ELR (cell line): ENCODE measurements around the gene RELCH.
"Not testable (repeated sequence)": the region's sequence is repeated elsewhere in the genome, so short reads cannot be mapped to it uniquely, and the experiment has no call there.

Experiments
- DNase-seq: peaks from one replicate; pipeline ENCODE4 v3.0.0-alpha.2; 2015; ENCODE audit warnings: low read depth

The RELCH gene, protein sequence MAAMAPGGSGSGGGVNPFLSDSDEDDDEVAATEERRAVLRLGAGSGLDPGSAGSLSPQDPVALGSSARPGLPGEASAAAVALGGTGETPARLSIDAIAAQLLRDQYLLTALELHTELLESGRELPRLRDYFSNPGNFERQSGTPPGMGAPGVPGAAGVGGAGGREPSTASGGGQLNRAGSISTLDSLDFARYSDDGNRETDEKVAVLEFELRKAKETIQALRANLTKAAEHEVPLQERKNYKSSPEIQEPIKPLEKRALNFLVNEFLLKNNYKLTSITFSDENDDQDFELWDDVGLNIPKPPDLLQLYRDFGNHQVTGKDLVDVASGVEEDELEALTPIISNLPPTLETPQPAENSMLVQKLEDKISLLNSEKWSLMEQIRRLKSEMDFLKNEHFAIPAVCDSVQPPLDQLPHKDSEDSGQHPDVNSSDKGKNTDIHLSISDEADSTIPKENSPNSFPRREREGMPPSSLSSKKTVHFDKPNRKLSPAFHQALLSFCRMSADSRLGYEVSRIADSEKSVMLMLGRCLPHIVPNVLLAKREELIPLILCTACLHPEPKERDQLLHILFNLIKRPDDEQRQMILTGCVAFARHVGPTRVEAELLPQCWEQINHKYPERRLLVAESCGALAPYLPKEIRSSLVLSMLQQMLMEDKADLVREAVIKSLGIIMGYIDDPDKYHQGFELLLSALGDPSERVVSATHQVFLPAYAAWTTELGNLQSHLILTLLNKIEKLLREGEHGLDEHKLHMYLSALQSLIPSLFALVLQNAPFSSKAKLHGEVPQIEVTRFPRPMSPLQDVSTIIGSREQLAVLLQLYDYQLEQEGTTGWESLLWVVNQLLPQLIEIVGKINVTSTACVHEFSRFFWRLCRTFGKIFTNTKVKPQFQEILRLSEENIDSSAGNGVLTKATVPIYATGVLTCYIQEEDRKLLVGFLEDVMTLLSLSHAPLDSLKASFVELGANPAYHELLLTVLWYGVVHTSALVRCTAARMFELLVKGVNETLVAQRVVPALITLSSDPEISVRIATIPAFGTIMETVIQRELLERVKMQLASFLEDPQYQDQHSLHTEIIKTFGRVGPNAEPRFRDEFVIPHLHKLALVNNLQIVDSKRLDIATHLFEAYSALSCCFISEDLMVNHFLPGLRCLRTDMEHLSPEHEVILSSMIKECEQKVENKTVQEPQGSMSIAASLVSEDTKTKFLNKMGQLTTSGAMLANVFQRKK

DNA sequence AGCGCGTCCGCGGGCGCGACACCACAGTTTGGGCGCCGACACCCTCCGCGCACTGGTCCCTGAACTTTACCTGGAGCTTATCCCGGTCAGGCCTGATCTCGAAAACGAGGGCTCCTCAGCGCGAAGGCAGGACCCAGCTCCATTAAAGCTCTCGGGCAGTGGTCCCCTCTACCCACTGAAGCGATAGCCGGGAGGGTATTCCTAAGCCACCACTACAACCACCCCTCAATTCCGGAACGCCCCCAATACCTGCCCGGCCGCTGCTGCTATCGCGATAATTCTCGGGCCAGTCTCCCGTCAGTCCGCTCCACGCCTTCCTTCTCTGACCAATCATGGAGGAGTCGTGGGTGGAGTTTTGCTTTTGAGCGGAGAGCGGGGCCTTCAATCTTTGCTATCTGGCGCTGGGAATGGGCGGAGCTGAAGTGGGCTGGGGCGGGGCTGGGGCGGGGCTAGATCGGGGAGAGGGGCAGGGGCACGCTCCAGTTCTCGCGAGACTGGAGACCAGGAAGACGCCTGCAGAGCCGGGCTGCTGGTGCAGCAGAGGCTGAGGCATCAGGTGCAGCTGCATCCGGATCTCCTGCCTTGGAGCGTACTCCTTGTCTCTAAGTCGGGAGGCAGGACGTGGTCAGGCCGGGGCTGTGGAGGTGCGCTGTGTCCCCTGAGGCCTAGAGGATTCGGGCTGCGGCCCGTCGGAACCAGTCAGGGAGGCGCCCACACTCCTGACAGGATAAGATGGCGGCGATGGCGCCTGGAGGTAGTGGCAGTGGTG is at the start of gene RELCH, which contains the start of gene PIGN:
Gene RELCH (plus strand): TSS at position 482 of the 769 bp plus-strand sequence. CDS start 251 bp downstream, at position 733.
Gene PIGN (minus strand): TSS at position 283 of the 769 bp plus-strand sequence. CDS start 25,703 bp downstream, outside the sequence.
- peak; percentile 99 for DNase-seq

DNA sequence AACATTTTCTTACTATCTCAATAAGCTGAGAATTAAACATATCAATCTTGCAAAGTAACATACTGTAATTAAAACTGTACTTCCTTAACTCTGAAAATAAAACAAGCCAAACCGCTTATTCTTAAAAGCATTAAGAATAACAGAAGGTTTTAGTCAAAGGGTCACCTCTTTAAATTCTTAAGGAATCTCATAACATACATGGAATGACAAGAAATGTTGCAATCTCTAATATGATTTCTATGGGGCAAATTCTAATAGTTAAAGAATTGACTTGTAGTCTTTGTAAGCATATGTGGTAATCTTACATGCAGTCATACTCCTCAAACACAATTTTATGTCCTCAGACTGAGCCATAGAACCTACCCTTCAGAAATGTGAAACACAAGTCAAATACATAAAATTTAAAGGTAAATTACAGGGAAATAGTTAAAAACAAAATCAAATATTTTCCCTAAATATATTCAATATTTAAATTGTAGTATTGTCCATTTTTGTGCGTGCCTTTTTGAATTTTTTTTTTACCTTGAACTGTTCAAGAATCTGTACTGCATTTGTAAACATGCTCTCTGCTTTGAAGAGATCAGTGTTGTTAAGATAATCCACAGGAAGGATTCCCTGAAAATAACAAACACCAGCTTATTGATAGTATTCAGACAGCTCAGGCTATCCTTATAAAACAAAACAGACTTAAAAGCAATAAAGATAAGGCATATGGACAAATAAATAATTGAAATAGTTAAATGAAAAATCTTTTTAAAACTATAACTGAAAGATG is 48.4 kb upstream of the RELCH start:
- no peak for DNase-seq

DNA sequence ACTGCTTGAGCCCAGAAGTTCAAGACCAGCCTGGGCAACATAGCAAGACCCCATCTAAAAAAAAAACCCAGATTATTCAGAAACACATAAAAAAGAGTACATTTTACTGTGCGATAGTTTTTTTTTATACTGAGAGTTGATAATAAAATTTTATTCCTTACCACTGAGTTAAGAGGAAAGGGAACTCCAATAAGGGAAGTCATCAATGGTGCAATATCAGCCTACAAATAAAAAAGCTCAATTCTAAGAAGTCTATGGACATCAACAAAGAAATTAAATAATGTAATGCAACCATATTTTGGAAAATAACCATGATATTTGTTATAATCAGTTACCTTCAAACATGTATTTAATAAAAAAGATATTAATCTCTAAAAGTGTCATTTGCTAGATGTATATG is 46.8 kb upstream of the RELCH start:
- DNase-seq = no peak

DNA sequence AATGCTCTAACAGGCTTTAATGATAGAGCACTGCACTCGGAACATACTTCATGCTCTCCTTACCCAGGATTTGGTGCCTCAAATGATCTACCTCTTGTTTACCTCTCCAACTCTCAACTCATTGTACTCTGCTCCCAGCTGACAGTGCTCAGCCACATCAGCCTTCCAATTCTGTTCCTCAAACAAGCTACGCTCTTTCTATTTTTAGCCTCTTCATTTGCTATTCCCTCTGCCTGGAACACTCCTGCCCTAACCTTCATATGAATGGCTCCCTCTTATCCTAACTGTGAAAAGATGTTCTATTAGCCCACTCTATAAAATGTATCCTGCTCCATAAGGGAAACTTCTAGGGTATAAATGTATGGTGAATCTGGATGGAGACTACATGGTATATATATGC is 42.7 kb upstream of the RELCH start:
- no peak for DNase-seq

DNA sequence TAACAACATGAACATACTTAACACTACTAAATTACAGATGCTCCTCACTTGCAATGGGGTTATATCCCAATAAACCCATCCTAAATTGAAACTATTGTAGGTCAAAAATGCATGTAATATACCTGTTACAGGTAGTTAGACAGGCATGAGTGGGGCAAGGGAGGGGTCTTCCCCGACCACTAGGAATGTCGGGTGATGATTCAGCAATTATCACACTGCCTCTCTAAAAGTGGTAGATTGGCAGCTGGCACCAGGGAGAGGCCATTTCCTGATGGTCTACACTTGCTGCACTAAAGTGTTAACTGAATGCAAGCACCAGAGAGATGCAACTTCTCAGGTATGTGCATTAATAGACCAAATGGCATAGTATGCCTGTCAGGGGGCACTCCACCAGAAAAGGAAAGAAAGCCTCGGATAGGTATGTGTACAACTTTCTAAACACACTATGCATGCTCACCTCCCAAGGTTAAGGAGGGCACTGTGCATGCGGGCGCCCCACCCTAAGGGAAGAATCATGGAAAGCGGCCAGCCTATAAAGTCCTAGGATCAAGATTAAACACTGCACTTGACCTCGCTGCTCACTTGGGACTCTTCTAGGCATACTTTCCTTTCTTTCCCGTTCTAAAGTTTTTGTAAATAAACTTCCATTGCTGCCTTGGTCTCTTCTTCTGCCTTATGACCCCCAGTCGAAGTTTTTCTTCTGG is 35.8 kb upstream of the RELCH start:
- no peak for DNase-seq

DNA sequence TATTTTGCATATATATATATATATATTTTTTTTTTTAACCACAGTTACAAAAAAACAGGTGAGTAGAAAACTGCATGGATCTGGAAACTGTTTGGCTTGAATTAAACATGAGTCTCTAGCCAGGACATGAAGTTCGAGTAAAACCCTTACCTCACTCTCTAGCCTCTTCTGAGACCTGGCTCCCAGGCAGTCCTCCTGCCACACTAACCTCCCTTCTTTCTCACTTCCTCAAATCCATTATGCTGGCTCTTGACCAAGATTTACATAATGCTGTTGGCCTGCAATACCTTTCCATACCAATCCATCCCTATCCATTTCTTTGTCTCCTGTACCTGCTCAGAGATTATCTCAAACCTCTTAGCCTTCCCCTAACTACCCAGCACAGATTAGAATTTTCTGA is 34.2 kb upstream of the RELCH start:
- no peak for DNase-seq

DNA sequence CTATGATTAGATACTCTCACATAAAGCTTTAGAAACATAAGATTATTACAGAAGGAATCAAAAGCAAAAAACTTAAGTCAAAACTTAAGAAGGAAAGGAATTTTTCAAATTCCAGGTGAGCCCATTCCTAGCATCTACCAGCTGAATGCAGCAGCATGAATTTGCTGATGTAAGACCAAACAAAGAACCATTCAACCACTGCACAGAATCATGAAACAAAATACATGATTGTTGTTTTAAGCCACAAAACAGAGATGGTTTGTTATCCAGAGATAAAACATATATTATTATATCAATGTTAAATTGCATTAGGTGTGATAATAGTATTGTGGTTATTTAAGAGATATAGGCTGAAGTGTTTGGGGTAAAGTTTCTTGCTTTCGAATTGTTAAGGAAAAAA is 29.2 kb upstream of the RELCH start:
- DNase-seq = no peak

DNA sequence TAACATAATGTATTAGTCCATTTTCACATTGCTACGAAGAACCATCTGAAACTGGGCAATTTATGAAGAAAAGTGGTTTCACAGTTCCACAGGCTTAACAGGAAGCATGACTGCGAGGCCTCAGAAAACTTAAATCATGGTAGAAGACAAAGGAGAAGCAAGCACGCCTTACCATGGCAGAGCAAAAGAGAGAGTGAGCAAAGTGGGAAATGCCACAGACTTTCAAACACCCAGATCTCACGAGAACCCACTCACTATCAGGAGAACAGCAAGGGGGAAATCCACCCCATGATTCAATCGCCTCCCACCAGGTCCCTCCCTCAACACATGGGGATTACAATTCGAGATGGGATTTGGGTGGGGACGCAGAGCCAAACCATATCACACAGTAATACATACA is 22.7 kb upstream of the RELCH start:
- no peak for DNase-seq

DNA sequence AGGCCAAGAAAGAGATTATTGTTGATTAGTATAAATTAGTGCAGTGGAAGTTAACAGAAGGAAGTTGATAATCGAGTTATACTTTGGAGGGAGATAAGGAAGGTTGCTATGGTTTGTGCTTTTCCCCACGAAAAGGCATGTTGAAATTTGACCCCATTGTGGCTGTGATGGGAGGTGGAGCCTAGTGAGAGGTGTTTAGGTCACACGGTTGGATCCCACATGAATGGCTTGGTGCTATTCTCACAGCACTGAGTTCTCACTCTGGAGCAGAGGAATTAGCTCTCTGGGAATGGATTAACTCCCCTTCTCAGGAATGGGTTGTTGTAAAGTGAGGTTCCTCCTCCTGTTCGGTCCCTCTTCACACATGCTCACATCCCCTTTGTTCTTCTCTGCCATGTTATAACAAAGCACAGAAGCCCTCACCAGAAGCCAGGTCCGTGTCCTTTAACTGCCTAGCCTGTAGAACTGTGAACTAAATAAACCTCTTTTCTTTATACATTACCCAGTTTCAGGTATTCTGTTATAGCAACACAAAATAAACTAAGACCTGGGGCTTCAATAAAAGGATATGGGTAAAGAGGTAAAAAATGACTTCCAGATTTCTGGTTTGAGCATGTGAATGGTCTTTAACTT is 22.1 kb upstream of the RELCH start:
- no peak for DNase-seq

DNA sequence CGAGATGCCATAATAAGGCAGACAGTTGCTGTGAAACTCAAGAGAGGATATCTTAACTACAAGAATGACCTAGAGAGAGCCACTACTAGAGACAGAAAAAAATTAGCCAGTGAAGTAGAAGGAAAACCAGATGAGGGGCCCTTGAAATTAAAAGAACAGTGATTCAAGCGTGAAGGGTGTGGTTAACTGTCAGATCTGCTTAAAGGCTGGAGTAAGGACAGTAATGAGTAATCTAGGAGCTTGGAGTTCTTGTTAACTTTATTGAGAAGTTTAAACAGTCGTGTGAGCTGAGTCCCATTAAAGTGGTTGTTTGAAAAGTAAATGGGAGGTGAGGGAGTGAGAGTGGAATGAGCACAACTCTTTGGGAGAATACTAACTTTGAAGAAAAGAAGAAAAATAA is 21.5 kb upstream of the RELCH start:
- peak; percentile 4 for DNase-seq

DNA sequence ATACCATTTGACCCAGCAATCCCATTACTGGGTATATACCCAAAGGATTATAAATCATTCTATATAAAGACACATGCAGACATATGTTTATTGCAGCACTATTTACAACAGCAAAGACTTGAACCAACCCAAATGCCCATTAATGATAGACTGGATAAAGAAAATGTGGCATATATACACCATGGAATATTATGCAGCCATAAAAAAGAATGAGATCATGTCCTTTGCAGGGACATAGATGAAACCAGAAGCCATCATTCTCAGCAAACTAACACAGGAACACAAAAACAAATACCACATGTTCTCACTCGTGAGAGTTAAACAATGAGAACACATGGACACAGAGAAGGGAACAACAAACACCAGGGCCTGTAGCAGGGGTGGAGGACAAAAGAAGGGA is 20.5 kb upstream of the RELCH start:
- DNase-seq = not testable (repeated sequence)

DNA sequence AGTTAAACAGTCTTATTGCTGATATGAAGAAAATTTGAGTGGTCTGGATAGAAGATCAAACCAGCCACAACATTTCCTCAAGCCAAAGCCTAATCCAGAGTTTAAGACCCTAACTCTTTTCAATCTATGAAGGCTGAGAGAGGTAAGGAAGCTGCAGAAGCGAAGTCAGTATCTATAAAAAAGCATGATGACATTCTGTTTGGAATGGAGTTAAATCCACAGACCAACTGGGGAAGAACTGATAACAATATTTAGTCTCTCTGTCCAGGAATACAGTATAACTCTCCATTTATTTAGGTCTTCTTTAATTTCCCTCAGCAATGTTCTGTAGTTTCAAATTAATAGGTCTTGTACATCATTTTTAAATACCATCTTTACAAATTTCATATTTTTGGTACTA is 16.2 kb upstream of the RELCH start:
- DNase-seq = no peak

DNA sequence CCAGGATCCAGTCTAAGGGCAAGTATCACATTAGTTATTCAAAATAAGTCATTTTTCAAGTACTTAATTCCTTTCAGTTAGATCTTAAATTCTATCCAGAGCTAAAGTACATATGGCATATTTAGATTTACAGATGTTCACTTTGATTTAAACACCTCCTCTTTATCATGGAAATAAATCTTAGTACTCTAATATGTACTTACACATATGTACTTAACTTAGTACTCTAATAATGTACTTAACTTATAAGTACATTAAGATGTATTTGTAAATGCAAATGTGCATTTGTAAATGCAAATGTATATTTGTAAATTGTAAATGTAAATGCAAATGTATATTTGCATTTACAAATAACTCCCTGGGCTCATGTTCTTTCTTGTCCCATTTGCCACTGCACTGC is 14.8 kb upstream of the RELCH start:
- no peak for DNase-seq

DNA sequence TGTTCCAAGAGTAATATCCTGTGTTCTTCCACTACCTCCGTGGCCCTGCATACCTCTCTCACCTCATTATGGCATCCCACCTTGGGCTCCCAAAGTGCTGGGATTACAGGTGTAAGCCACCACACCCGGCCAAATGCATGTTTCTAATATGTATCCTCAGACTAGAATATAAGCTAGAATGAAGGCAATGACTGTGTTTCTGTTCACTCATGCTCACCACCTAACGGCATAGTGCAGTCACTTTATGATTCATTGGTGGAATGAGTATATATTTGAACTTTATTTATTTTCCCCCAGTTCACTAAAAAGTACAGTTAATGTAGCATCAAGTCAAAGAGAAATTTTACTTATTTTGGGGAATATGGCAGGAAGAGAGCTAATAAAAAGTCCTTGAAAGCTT is 11.5 kb upstream of the RELCH start:
- peak; percentile 50 for DNase-seq

DNA sequence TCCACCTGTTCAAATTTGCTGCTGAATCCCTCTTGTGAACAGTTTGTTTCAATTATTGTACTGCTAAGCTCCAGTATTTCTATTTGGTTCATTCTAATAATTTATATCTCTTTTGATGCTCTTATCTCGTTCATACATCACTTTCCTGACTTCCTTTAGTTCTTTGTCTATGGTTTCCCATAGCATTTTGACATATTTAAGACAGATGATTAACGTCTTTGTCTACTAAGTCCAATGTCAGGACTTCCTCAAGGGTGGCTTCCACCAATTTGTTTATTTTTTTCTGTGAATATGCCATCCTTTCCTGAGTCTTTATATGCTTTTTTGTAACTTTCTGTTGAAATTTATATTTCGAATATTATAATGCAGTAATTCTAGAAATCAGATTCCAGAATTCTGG is 9.8 kb upstream of the RELCH start:
- DNase-seq = no peak

DNA sequence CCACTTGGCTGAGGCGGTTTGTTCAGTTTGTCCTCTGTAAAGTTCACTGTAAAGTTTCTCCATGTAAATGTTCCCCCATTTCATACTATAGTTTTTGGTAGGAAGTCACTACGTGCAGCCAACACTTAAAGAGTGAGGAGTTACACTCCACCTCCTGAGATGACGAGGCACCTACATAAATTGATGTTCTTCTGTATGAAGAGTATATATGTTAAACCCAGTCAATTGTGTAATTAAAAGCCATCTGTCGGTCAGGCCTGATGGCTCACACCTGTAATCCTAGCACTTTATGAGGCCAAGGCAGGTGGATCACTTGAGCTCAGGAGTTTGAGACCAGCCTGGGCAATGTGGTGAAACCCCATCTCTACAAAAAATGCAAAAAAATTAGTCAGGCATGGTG is 7.8 kb upstream of the RELCH start:
- no peak for DNase-seq

DNA sequence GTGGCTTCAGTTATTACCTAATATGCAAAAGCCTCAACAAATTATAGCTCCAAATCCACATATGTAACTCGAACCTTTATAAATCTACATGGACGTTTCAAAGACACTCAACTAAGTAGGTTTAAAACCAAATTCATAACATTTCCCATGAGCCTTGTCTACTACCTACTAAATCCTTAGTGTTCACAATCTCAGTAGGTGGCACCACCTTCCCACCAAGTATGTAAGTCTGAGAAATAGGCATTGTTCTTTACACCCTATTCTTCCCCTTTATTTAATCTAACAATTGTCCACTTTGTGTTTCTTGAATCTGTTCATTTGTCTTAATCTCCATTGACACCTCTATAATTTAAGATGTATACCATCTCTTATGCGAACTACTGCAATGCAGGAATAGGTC is 4.8 kb upstream of the RELCH start:
- DNase-seq = no peak

DNA sequence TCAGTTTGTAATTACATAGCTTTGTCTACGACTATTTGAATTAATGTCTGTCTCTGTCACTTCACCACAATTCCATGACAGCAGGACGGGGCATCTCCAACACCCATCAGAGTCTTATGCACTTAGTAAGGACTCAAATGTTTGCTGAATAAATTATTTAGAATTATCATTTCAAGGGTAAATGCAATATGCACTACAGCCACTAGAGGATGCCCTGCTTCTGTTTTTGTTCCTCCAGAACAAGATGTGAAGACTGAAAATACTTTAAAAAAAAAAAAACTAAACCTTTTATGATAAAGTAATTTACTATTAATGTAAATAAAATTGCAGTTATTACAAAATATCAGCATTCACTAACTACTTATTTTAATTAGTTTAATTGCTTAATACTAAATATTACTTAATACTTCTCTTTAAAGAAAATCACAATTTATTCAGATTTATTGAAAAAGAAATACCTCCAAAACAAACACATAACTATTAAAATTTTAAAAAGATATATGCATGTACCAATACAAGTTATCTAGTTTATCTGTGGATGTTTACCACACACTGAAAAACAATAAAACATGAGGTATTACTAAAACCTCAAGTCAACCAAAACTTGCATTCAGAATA is 3.4 kb upstream of the RELCH start:
- peak; percentile 77 for DNase-seq

DNA sequence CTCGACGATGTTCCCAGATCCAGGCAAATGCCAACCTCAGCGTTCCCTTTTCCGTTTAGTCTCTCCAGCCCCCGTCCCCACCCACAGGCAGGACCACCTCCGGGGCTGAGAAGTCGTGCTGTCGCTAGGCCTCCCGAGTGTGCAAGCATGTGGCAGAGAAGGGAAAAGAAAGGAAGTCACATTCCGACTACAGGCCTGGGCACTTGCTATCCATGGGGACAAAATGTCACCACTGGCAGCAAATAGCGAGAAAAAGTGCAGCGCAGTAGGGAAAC is 619 bp upstream of the RELCH start:
- DNase-seq = peak; percentile 60
